ENCODE data around the gene DDX52. TPM values are rescaled to one million over a fixed set of nuclear protein-coding genes. Genes with fewer than 3 reads are reported as not detected.
"Not testable (repeated sequence)": the region's sequence is repeated elsewhere in the genome, so short reads cannot be mapped to it uniquely, and the experiment has no call there.

The DDX52 gene
- total RNA-seq, 1 experiment from 2014 or later = 27.7 TPM

- BruUV-seq (replicated peaks) = TSS peak; percentile 65
- peak overlapping the region; percentile 79 for H3K4me3 ChIP-seq (ENCODE audit: low read depth, low read length, poor library complexity, severe bottlenecking)
- peak overlapping the region; percentile 77 for H3K27ac ChIP-seq (ENCODE audit: low read depth, low read length, poor library complexity, severe bottlenecking)
- peaks cover 9% of the 10 kb centered on the region for H3K36me3 ChIP-seq (ENCODE audit: insufficient read depth, low read length, poor library complexity, severe bottlenecking)
- ChIA-PET POLR2A (ENCODE audit: low non-redundant PET) (no interaction called here), CTCF (no interaction called here)
- TF ChIP-seq, protein P1, sequence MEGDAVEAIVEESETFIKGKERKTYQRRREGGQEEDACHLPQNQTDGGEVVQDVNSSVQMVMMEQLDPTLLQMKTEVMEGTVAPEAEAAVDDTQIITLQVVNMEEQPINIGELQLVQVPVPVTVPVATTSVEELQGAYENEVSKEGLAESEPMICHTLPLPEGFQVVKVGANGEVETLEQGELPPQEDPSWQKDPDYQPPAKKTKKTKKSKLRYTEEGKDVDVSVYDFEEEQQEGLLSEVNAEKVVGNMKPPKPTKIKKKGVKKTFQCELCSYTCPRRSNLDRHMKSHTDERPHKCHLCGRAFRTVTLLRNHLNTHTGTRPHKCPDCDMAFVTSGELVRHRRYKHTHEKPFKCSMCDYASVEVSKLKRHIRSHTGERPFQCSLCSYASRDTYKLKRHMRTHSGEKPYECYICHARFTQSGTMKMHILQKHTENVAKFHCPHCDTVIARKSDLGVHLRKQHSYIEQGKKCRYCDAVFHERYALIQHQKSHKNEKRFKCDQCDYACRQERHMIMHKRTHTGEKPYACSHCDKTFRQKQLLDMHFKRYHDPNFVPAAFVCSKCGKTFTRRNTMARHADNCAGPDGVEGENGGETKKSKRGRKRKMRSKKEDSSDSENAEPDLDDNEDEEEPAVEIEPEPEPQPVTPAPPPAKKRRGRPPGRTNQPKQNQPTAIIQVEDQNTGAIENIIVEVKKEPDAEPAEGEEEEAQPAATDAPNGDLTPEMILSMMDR (conservative IDR thresholded peaks at IDR 0.05; ENCODE audit: low read depth, low read length) = no peak
- TF ChIP-seq EZH2 (IDR thresholded peaks at IDR 0.05; ENCODE audit: borderline replicate concordance, low read depth, low read length, poor library complexity, severe bottlenecking) = no peak
- intact Hi-C loops (cut with micrococcal nuclease; ENCODE audit: unreplicated experiment) = no loop called here
- H3K4me1 ChIP-seq (ENCODE audit: insufficient read depth, low read length, poor library complexity, severe bottlenecking) = no peaks in the 10 kb centered on the region
- DNase-seq (ENCODE audit: low spot score) = peak; percentile 1
- no peaks in the 10 kb centered on the region for H3K9me3 ChIP-seq (ENCODE audit: low read depth, low read length, poor library complexity, severe bottlenecking)
- H3K27me3 ChIP-seq (replicated peaks; ENCODE audit: insufficient read depth, low read depth, low read length, poor library complexity) = peaks cover 16% of the 10 kb centered on the region
Measured at GRCh38 chr17:37642681-37643080, 565 bp downstream of the DDX52 start.

- no peak overlapping the region for H3K27ac ChIP-seq (ENCODE audit: low read depth, low read length, poor library complexity, severe bottlenecking)
- H3K27me3 ChIP-seq (replicated peaks; ENCODE audit: insufficient read depth, low read depth, low read length, poor library complexity) = peaks cover 13% of the 10 kb centered on the region
- H3K9me3 ChIP-seq (ENCODE audit: low read depth, low read length, poor library complexity, severe bottlenecking) = no peaks in the 10 kb centered on the region
- POLR2A ChIA-PET (ENCODE audit: low non-redundant PET) = interaction anchor here (1.1 kb wide), 1 partner anchor 8 kb away, joined by 3 read pairs; no protein-coding TSS in a partner anchor
- no peak overlapping the region for H3K4me3 ChIP-seq (ENCODE audit: low read depth, low read length, poor library complexity, severe bottlenecking)
- CTCF ChIA-PET = no interaction called here
- intact Hi-C loops (cut with micrococcal nuclease; ENCODE audit: unreplicated experiment) = no loop called here
- no TSS peak for BruUV-seq (replicated peaks)
- H3K4me1 ChIP-seq (ENCODE audit: insufficient read depth, low read length, poor library complexity, severe bottlenecking) = no peaks in the 10 kb centered on the region
- H3K36me3 ChIP-seq (ENCODE audit: insufficient read depth, low read length, poor library complexity, severe bottlenecking) = peaks cover 9% of the 10 kb centered on the region
- TF ChIP-seq EZH2 (IDR thresholded peaks at IDR 0.05; ENCODE audit: borderline replicate concordance, low read depth, low read length, poor library complexity, severe bottlenecking) = no peak
- TF ChIP-seq, protein P1 (conservative IDR thresholded peaks at IDR 0.05; ENCODE audit: low read depth, low read length) = no peak
- no peak for DNase-seq (ENCODE audit: low spot score)
Measured at GRCh38 chr17:37640015-37640414, 3.2 kb downstream of the DDX52 start.

DNA sequence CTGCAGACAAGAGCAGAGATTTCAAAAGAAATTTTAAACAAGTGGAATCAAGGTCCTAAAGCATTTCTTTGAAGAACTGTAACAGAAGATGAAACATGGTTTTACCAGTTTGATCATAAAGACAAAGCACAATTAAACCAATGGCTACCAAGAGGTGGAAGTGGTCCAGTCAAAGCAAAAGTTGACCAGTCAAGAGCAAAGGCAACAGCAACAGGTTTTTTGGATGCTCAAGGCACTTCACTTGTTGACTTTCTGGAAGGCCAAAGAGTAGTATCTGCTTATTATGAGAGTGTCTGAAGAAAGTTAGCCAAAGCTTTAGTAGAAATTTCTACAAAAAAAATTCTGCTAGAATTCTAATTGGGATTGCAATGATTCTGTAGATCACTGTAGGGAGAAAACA lies 5.3 kb downstream of the DDX52 start:
- Histone ChIP-seq H3K36me3 (ENCODE audit: insufficient read depth, low read length, poor library complexity, severe bottlenecking) (peaks cover 9% of the 10 kb centered on the region), H3K27ac (ENCODE audit: low read depth, low read length, poor library complexity, severe bottlenecking) (no peak overlapping the region), H3K9me3 (ENCODE audit: low read depth, low read length, poor library complexity, severe bottlenecking) (no peaks in the 10 kb centered on the region), H3K4me1 (ENCODE audit: insufficient read depth, low read length, poor library complexity, severe bottlenecking) (no peaks in the 10 kb centered on the region), H3K27me3 (replicated peaks; ENCODE audit: insufficient read depth, low read depth, low read length, poor library complexity) (no peaks in the 10 kb centered on the region), H3K4me3 (ENCODE audit: low read depth, low read length, poor library complexity, severe bottlenecking) (no peak overlapping the region)
- ChIA-PET POLR2A (ENCODE audit: low non-redundant PET) (no interaction called here), CTCF (no interaction called here)
- TF ChIP-seq EZH2 (IDR thresholded peaks at IDR 0.05; ENCODE audit: borderline replicate concordance, low read depth, low read length, poor library complexity, severe bottlenecking) = no peak
- TF ChIP-seq, protein P1 (conservative IDR thresholded peaks at IDR 0.05; ENCODE audit: low read depth, low read length) = no peak
- no TSS peak for BruUV-seq (replicated peaks)
- intact Hi-C loops (cut with micrococcal nuclease; ENCODE audit: unreplicated experiment) = no loop called here
- no peak for DNase-seq (ENCODE audit: low spot score)

- H3K9me3 ChIP-seq (ENCODE audit: low read depth, low read length, poor library complexity, severe bottlenecking); H3K27me3 ChIP-seq (replicated peaks; ENCODE audit: insufficient read depth, low read depth, low read length, poor library complexity); H3K4me1 ChIP-seq (ENCODE audit: insufficient read depth, low read length, poor library complexity, severe bottlenecking); POLR2A ChIA-PET (ENCODE audit: low non-redundant PET); H3K27ac ChIP-seq (ENCODE audit: low read depth, low read length, poor library complexity, severe bottlenecking); intact Hi-C loops (cut with micrococcal nuclease; ENCODE audit: unreplicated experiment); BruUV-seq (replicated peaks); CTCF ChIA-PET; DNase-seq (ENCODE audit: low spot score); H3K4me3 ChIP-seq (ENCODE audit: low read depth, low read length, poor library complexity, severe bottlenecking): not testable (repeated sequence)
- peaks cover 17% of the 10 kb centered on the region for H3K36me3 ChIP-seq (ENCODE audit: insufficient read depth, low read length, poor library complexity, severe bottlenecking)
Measured at GRCh38 chr17:37616430-37616829, 26.8 kb downstream of the DDX52 start.
